HepG2 (cell line): ENCODE results near the gene EEF1A2. TPM values are rescaled to one million over a fixed set of nuclear protein-coding genes. Genes with fewer than 3 reads are reported as not detected.

Experiments used
- CC2D1A ChIP-seq: sonication (generic); formaldehyde crosslinking; IDR thresholded peaks from 2 replicates; pipeline ENCODE4 v1.8.1; 2023; ENCODE audit warnings: mild to moderate bottlenecking, missing genetic modification reagents
- FOXA1 ChIP-seq, 2 experiments: fragments of 450-650 bp in 1 of 2; sonication (generic) in 1 of 2; formaldehyde crosslinking in 1 of 2; IDR thresholded peaks; 2 replicates each; pipeline versions ENCODE4 v1.4.0 to v1.6.1; 2016 to 2020; ENCODE audit warnings: missing genetic modification reagents in 1 of 2
- IKZF1 ChIP-seq: fragments of 450-650 bp; IDR thresholded peaks from 2 replicates; pipeline ENCODE4 v1.7.1; 2016
- IRX3 ChIP-seq: sonication (generic); formaldehyde crosslinking; IDR thresholded peaks from 2 replicates; pipeline ENCODE4 v1.8.1; 2023; ENCODE audit warnings: mild to moderate bottlenecking, low read depth, missing genetic modification reagents, borderline replicate concordance
- LCORL ChIP-seq, 2 experiments: fragments of 450-650 bp in 1 of 2; sonication (generic) in 1 of 2; formaldehyde crosslinking in 1 of 2; IDR thresholded peaks; 2 replicates each; pipeline versions ENCODE4 v1.5.0 to v1.6.1; 2017 to 2020; ENCODE audit warnings: antibody characterized with exemption in 1 of 2, missing genetic modification reagents in 1 of 2
- MNT ChIP-seq: fragments of 450-650 bp; IDR thresholded peaks from 2 replicates; pipeline ENCODE4 v1.6.1; 2016
- MYC ChIP-seq: sonication (generic); formaldehyde crosslinking; IDR thresholded peaks from 2 replicates; pipeline ENCODE4 v1.9.0; 2021; ENCODE audit warnings: missing genetic modification reagents, borderline replicate concordance
- NR0B2 ChIP-seq: sonication (generic); formaldehyde crosslinking; IDR thresholded peaks from 2 replicates; pipeline ENCODE4 v1.4.0; 2020; ENCODE audit warnings: mild to moderate bottlenecking, missing genetic modification reagents
- RAD51 ChIP-seq: fragments of 450-650 bp; IDR thresholded peaks from 2 replicates; pipeline ENCODE4 v1.6.1; 2016; ENCODE audit warnings: borderline replicate concordance
- SALL1 ChIP-seq: sonication (generic); formaldehyde crosslinking; IDR thresholded peaks from 2 replicates; pipeline ENCODE4 v1.8.0; 2022; ENCODE audit warnings: mild to moderate bottlenecking, missing genetic modification reagents
- SKIL ChIP-seq: sonication (generic); formaldehyde crosslinking; IDR thresholded peaks from 2 replicates; pipeline ENCODE4 v1.8.0; 2022; ENCODE audit warnings: missing genetic modification reagents, mild to moderate bottlenecking, moderate library complexity, borderline replicate concordance
- SP2 ChIP-seq: sonication (generic); formaldehyde crosslinking; IDR thresholded peaks from 2 replicates; pipeline ENCODE4 v1.5.1; 2020; ENCODE audit warnings: mild to moderate bottlenecking, missing genetic modification reagents
- ZHX1 ChIP-seq: sonication (generic); formaldehyde crosslinking; IDR thresholded peaks from 2 replicates; pipeline ENCODE4 v1.8.1; 2022; ENCODE audit warnings: low read depth, mild to moderate bottlenecking, missing genetic modification reagents
- ZNF207 ChIP-seq: fragments of 450-650 bp; IDR thresholded peaks from 2 replicates; pipeline ENCODE4 v1.6.1; 2016; ENCODE audit warnings: antibody characterized with exemption, borderline replicate concordance
- ZNF496 ChIP-seq: sonication (generic); formaldehyde crosslinking; IDR thresholded peaks from 2 replicates; pipeline ENCODE4 v1.8.1; 2023; ENCODE audit warnings: mild to moderate bottlenecking, moderate library complexity, missing genetic modification reagents; ENCODE audit not compliant: insufficient replicate concordance
- ZNF547 ChIP-seq: sonication (generic); formaldehyde crosslinking; IDR thresholded peaks from 2 replicates; pipeline ENCODE4 v1.5.1; 2020; ENCODE audit warnings: mild to moderate bottlenecking, missing genetic modification reagents
- ZNF746 ChIP-seq: sonication (generic); formaldehyde crosslinking; IDR thresholded peaks from 2 replicates; pipeline ENCODE4 v1.8.0; 2022; ENCODE audit warnings: mild to moderate bottlenecking, missing genetic modification reagents
- ZNF782 ChIP-seq: sonication (generic); formaldehyde crosslinking; IDR thresholded peaks from 2 replicates; pipeline ENCODE4 v1.4.0; 2020; ENCODE audit warnings: missing genetic modification reagents, mild to moderate bottlenecking, borderline replicate concordance
- polyA plus RNA-seq, 8 experiments: library from polyadenylated mRNA; depleted of rRNA in 3 of 8; stranded (reverse) in 7 of 8; unstranded in 1 of 8; fragments of >200 nt; fragmentation: Illumina TruSeq in 4 of 8; extraction: Trizol in 4 of 8; gene quantifications; 2 replicates each; pipeline versions ENCODE4 v1.2.1 to v1.2.3, GENCODE V29; 2011 to 2016; ENCODE audit warnings: low read depth in 4 of 8, missing spikeins in 1 of 8, mixed read lengths in 1 of 8; ENCODE audit not compliant: insufficient read depth in 1 of 8
- total RNA-seq, 5 experiments: library from RNA; depleted of rRNA; stranded (reverse); fragments of >200 nt; fragmentation: Illumina TruSeq; extraction: Trizol; gene quantifications; 2 replicates each; pipeline ENCODE4 v1.2.3, GENCODE V29; 2016; ENCODE audit warnings: low read depth in 1 of 5

The EEF1A2 gene
- total and polyA plus RNA-seq, 2 of the 13 experiments (the other 11 are each of a cell fraction or from before 2014, with no cell fraction given), result 0.44 to 0.87 TPM

- peak; percentile 97 for TF ChIP-seq ZNF207
- peak; percentile 13; the same call in 1 of the 2 replicates for TF ChIP-seq LCORL (IDR thresholded peaks at IDR 0.05)
- no peak for TF ChIP-seq LCORL (CRISPR knock-in tag; IDR thresholded peaks at IDR 0.05)
- no peak for TF ChIP-seq IRX3 (CRISPR knock-in tag)
- TF ChIP-seq SKIL, result 0 out of 2 replicates have a peak, but pooled peaks have one; percentile 39
- no peak for TF ChIP-seq NR0B2 (CRISPR knock-in tag)
- TF ChIP-seq ZNF782 (CRISPR knock-in tag), result peak; percentile 33; the same call in 1 of the 2 replicates
- 0 out of 2 replicates have a peak, but pooled peaks have one; percentile 11 for TF ChIP-seq SALL1 (CRISPR knock-in tag)
- no peak for TF ChIP-seq ZNF547 (CRISPR knock-in tag)
- TF ChIP-seq IKZF1, result peak; percentile 98; the same call in 1 of the 2 replicates
- no peak for TF ChIP-seq ZHX1 (CRISPR knock-in tag)
- no peak for TF ChIP-seq ZNF746 (CRISPR knock-in tag)
- TF ChIP-seq FOXA1 (IDR thresholded peaks at IDR 0.05), result peak; percentile 47; the same call in 1 of the 2 replicates
- TF ChIP-seq FOXA1 (CRISPR knock-in tag; IDR thresholded peaks at IDR 0.05), result no peak
- TF ChIP-seq MYC, result no peak
- TF ChIP-seq RAD51, result peak; percentile 34; the same call in 1 of the 2 replicates
- no peak for TF ChIP-seq ZNF496
- TF ChIP-seq CC2D1A (CRISPR knock-in tag), result no peak
- TF ChIP-seq SP2 (CRISPR knock-in tag), result peak; percentile 32; the same call in 1 of the 2 replicates
- peak; percentile 83 for TF ChIP-seq MNT
Observed at GRCh38 chr20:63531686-63532448, 33.0 kb upstream of the EEF1A2 start (continued).
